ENCODE results near the gene HVCN1.

DNA sequence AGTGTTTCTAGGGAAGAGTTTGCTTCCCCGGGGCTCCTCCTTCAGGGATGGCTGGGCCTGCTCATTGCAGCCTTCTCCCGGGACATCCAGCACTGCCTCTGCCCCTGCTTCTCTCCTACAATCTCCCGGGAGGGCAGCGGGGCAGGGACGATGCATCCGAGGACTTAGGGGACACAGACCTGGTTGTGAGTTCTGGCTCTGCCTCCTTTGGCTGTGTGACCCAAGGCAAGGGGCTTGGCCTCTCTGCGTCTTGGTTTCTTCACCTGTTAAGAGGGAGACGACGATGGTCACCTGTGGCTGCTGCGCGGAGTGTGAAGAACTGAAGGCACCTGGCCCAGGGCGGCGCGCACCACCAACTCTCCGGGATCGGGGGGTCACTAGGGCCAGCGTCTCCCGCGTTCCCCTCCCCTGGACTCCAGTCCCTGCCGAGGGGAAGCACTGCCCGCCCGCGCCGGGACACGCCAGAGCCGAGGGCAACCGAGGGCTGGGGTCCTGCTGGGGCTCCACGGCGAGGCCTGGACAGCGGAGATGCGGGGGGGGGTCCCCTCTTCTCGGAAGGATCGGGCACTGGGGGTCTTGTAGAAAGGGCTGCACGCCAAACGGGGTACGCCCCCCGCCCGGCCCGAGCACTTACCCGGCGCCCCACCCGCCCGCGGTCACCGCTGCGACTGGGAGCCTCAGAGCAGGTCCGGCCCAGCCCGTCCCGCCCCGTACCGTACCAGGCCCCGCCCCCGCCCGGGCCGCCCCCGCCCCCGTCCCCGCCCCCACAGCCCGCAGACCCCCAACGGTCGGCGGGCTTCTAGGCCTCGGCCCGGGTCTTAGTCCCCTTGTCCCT, at the start of gene HVCN1:
- TF ChIP-seq, protein P1, sequence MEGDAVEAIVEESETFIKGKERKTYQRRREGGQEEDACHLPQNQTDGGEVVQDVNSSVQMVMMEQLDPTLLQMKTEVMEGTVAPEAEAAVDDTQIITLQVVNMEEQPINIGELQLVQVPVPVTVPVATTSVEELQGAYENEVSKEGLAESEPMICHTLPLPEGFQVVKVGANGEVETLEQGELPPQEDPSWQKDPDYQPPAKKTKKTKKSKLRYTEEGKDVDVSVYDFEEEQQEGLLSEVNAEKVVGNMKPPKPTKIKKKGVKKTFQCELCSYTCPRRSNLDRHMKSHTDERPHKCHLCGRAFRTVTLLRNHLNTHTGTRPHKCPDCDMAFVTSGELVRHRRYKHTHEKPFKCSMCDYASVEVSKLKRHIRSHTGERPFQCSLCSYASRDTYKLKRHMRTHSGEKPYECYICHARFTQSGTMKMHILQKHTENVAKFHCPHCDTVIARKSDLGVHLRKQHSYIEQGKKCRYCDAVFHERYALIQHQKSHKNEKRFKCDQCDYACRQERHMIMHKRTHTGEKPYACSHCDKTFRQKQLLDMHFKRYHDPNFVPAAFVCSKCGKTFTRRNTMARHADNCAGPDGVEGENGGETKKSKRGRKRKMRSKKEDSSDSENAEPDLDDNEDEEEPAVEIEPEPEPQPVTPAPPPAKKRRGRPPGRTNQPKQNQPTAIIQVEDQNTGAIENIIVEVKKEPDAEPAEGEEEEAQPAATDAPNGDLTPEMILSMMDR (IDR thresholded peaks at IDR 0.05; ENCODE audit: low read depth, low read length) = no peak
- no peak for TF ChIP-seq EZH2phosphoT487 (IDR thresholded peaks at IDR 0.05; ENCODE audit: low read depth)

Measured in OCI-LY3 (cell line).